Suppressor macrophage treated with lipopolysaccharide for 1 hour (primary cell): ENCODE results near the gene COLEC11.
"Not testable (repeated sequence)": the region's sequence is repeated elsewhere in the genome, so short reads cannot be mapped to it uniquely, and the experiment has no call there.

Experiments
- DNase-seq, 3 donors: peaks; one replicate each; pipeline ENCODE4 v3.0.0-alpha.2; 2020 to 2022

The COLEC11 gene

GRCh38 chr2:3626118-3626811, 31.4 kb downstream of the COLEC11 start:
- DNase-seq: no peak

GRCh38 chr2:3626812-3627499, 32.0 kb downstream of the COLEC11 start:
- DNase-seq: no peak

- no peak for DNase-seq
Observed at GRCh38 chr2:3627500-3628100, 32.7 kb downstream of the COLEC11 start.

GRCh38 chr2:3628241-3628679, 33.3 kb downstream of the COLEC11 start:
- no peak for DNase-seq

- no peak for DNase-seq
Observed at GRCh38 chr2:3628800-3629199, 33.9 kb downstream of the COLEC11 start.

GRCh38 chr2:3630631-3631030, 35.7 kb downstream of the COLEC11 start:
- no peak for DNase-seq

- DNase-seq: no peak
Observed at GRCh38 chr2:3631161-3631850, 36.4 kb downstream of the COLEC11 start.

GRCh38 chr2:3631851-3632659, 37.1 kb downstream of the COLEC11 start:
- no peak for DNase-seq

- no peak for DNase-seq
Observed at GRCh38 chr2:3633089-3633981, 38.4 kb downstream of the COLEC11 start.

GRCh38 chr2:3633982-3634595, 39.2 kb downstream of the COLEC11 start:
- DNase-seq: no peak

GRCh38 chr2:3634596-3635121, 39.7 kb downstream of the COLEC11 start:
- DNase-seq: no peak

- no peak for DNase-seq
Observed at GRCh38 chr2:3635171-3635974, 40.5 kb downstream of the COLEC11 start.

- DNase-seq: not testable (repeated sequence)
Observed at GRCh38 chr2:3635975-3636327, 41.0 kb downstream of the COLEC11 start.

- no peak for DNase-seq
Observed at GRCh38 chr2:3636586-3637310, 41.8 kb downstream of the COLEC11 start.

GRCh38 chr2:3637311-3637675, 42.4 kb downstream of the COLEC11 start:
- DNase-seq: no peak

GRCh38 chr2:3637692-3638455, 43.0 kb downstream of the COLEC11 start:
- DNase-seq: no peak

- DNase-seq: no peak
Observed at GRCh38 chr2:3638456-3638810, 43.5 kb downstream of the COLEC11 start.

GRCh38 chr2:3639015-3639630, 44.2 kb downstream of the COLEC11 start:
- DNase-seq: no peak
